Astrocyte (in vitro differentiated cells and primary cell): ENCODE data around the gene TENM4.

Source experiments
- EZH2 ChIP-seq: IDR thresholded peaks from 2 replicates; pipeline ENCODE4 v1.6.1; 2012; ENCODE audit warnings: mild to moderate bottlenecking, low read length, inconsistent platforms; ENCODE audit not compliant: insufficient read depth
- TF ChIP-seq, protein P1 (sequence below): IDR thresholded peaks from 2 replicates; pipeline ENCODE4 v1.5.1; 2011; ENCODE audit warnings: low read depth, mild to moderate bottlenecking, inconsistent platforms, low read length, moderate library complexity; ENCODE audit not compliant: insufficient read depth

DNA sequence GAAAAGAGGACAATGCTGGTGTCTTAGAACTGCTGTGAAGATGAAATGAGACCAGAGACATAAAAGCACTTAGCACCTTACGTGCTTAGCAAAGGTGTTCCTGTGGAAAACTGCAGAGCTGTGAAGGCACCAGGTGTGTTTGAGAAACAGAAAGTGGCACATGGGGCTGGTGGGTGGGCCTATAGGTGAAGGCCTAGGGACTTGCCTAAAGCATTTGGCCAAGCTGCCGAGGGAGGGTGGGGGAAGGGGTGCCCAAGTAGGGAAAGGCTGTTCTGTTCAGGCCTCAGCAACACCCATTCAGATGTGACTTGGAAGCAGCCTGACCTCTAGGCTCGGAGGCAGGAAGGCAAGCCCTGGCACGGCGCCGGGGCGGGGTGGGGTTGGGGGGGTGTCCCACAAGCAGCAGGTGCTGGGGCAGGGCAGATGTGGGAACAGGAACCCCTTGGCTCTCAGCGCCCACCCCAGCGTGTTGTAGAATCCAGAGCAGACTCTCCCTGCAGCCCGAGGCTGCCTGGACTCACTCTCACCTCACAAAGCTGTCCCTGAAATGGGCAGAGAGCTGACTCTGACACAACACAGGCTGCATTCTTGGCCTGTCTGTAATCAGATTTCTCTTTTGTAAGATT is 499.5 kb downstream of the TENM4 start:
- TF ChIP-seq, protein P1, sequence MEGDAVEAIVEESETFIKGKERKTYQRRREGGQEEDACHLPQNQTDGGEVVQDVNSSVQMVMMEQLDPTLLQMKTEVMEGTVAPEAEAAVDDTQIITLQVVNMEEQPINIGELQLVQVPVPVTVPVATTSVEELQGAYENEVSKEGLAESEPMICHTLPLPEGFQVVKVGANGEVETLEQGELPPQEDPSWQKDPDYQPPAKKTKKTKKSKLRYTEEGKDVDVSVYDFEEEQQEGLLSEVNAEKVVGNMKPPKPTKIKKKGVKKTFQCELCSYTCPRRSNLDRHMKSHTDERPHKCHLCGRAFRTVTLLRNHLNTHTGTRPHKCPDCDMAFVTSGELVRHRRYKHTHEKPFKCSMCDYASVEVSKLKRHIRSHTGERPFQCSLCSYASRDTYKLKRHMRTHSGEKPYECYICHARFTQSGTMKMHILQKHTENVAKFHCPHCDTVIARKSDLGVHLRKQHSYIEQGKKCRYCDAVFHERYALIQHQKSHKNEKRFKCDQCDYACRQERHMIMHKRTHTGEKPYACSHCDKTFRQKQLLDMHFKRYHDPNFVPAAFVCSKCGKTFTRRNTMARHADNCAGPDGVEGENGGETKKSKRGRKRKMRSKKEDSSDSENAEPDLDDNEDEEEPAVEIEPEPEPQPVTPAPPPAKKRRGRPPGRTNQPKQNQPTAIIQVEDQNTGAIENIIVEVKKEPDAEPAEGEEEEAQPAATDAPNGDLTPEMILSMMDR: no peak
- no peak for TF ChIP-seq EZH2
